OCI-LY7 (cell line): ENCODE results near the gene ISLR2. TPM values are rescaled to one million over a fixed set of nuclear protein-coding genes. Genes with fewer than 3 reads are reported as not detected.

Source experiments
- BruUV-seq: library from RNA; stranded (reverse); fragments of 400-500 nt; replicated peaks from 2 replicates; lab custom pipeline; 2021; lab: Mats Ljungman, UMichigan
- CTCF ChIA-PET: fragments of 300-600 bp; sonication (Branson Sonifier 250); formaldehyde crosslinking; loops from one replicate; lab custom pipeline; 2022; ENCODE audit warnings: antibody characterized with exemption; ENCODE audit not compliant: unreplicated experiment; lab: Charles Lee
- POLR2A ChIA-PET: fragments of 300-600 bp; sonication (Branson Sonifier 250); formaldehyde crosslinking; loops from one replicate; lab custom pipeline; 2022; ENCODE audit warnings: antibody characterized with exemption; lab: Charles Lee
- DNase-seq: peaks from one replicate; pipeline ENCODE4 v3.0.0-alpha.2; 2015; ENCODE audit warnings: low spot score
- H2AFZ ChIP-seq: fragments of 200-600 bp; sonication (generic), shearing (Covaris generic); 2 replicates; pipeline ENCODE4 v1.6.1; 2014; ENCODE audit warnings: mild to moderate bottlenecking, antibody characterized with exemption, low read length, moderate library complexity
- H3K27ac ChIP-seq: fragments of 200-600 bp; sonication (generic); 2 replicates; pipeline ENCODE4 v1.5.1; 2014; ENCODE audit warnings: mixed run types, low read depth, mild to moderate bottlenecking, moderate library complexity, low read length, inconsistent platforms; ENCODE audit not compliant: poor library complexity, severe bottlenecking
- H3K36me3 ChIP-seq: fragments of 200-600 bp; sonication (generic); 2 replicates; pipeline ENCODE4 v1.6.1; 2014; ENCODE audit warnings: mild to moderate bottlenecking, antibody characterized with exemption, low read length, moderate library complexity, mixed read lengths; ENCODE audit not compliant: insufficient read depth
- H3K4me1 ChIP-seq: fragments of 200-600 bp; sonication (generic); 2 replicates; pipeline ENCODE4 v1.5.1; 2014; ENCODE audit warnings: mild to moderate bottlenecking, low read length; ENCODE audit not compliant: insufficient read depth, poor library complexity, severe bottlenecking
- H3K4me2 ChIP-seq: fragments of 200-600 bp; sonication (generic); 2 replicates; pipeline ENCODE4 v1.6.1; 2014; ENCODE audit warnings: mild to moderate bottlenecking, low read length
- H3K4me3 ChIP-seq: fragments of 200-600 bp; sonication (generic); 2 replicates; pipeline ENCODE4 v1.5.1; 2014; ENCODE audit warnings: mild to moderate bottlenecking, low read depth, low read length; ENCODE audit not compliant: poor library complexity, severe bottlenecking
- H3K79me2 ChIP-seq: fragments of 200-600 bp; sonication (generic); 2 replicates; pipeline ENCODE4 v1.6.1; 2016; ENCODE audit warnings: low read depth, mild to moderate bottlenecking, low read length, moderate library complexity, mixed read lengths; ENCODE audit not compliant: insufficient read depth
- H3K9me2 ChIP-seq: fragments of 200-600 bp; sonication (generic); 2 replicates; pipeline ENCODE4 v1.6.1; 2016; ENCODE audit warnings: mild to moderate bottlenecking, low read length, mixed read lengths; ENCODE audit not compliant: insufficient read depth
- H3K9me3 ChIP-seq: fragments of 200-600 bp; sonication (generic); 2 replicates; pipeline ENCODE4 v1.6.1; 2014; ENCODE audit warnings: mild to moderate bottlenecking, mixed run types, low read length, mixed read lengths
- H4K20me1 ChIP-seq: fragments of 200-600 bp; sonication (generic); 2 replicates; pipeline ENCODE4 v1.6.1; 2014; ENCODE audit warnings: mild to moderate bottlenecking, antibody characterized with exemption, low read length, moderate library complexity, mixed read lengths; ENCODE audit not compliant: insufficient read depth
- EZH2phosphoT487 ChIP-seq: fragments of 200-600 bp; sonication (generic); IDR thresholded peaks from 2 replicates; pipeline ENCODE4 v1.6.1; 2018; ENCODE audit warnings: low read depth, borderline replicate concordance, mild to moderate bottlenecking, mixed run types, antibody characterized with exemption, low read length, moderate library complexity, mixed read lengths
- intact Hi-C: fragments of 100-400 bp; cut with micrococcal nuclease; formaldehyde crosslinking; loops from one replicate; pipeline ENCODE4 v1.10.0; 2022; ENCODE audit not compliant: unreplicated experiment
- total RNA-seq, 2 experiments: library from RNA; depleted of rRNA in 1 of 2; stranded (reverse); fragments of >200 nt in 1 of 2; shearing (Covaris generic) in 1 of 2; gene quantifications; 2 replicates each; pipeline ENCODE4 v1.2.3, GENCODE V29; 2014 to 2022
- TF ChIP-seq, protein P1 (sequence below): fragments of 200-600 bp; sonication (generic); conservative IDR thresholded peaks from 2 replicates; pipeline ENCODE4 v1.5.1; 2014; ENCODE audit warnings: mild to moderate bottlenecking, antibody characterized with exemption, low read length, moderate library complexity, mixed read lengths

The ISLR2 gene
- total RNA-seq, 2 experiments from 2014 or later = not detected

DNA sequence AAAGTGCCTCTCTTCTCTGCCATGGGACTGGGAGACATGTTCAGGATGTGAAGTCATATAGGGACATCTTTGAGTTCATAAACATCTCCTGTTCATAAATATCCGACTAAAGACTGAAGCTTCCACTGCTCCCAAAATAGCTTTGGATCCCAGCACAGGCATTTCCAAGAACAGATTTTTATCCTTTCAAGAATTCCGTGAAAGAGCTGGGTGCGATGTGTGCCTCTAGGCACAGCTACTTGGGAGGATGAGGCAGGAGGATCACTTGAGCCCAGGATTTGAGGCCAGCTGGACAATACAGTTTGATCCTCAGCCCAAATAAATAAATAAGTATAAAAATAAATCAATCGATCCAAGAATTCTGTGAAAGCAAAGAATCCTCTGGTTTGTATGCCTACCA lies 6.7 kb upstream of the ISLR2 start:
- H3K4me1 ChIP-seq = peaks cover 23% of the 10 kb centered on the region
- no TSS peak for BruUV-seq

DNA sequence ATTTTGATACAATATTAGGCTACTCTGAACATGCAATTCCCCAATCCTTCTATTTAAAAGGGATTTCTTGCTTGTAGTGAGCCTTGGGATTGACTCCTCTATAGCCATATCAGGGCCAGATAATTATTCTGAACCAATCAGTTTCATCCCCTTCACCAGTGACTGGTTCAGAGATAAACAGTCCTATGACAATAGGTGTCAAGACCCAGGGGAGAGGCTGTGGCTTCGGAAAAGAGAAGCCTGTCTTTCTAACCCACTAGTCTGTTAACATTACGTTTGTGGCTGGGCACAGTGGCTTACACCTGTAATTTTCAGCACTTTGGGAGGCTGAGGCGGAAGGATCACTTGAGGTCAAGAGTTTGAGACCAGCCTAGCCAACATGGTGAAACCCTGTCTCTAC lies 6.2 kb upstream of the ISLR2 start:
- no peak for TF ChIP-seq EZH2phosphoT487
- TF ChIP-seq, protein P1, sequence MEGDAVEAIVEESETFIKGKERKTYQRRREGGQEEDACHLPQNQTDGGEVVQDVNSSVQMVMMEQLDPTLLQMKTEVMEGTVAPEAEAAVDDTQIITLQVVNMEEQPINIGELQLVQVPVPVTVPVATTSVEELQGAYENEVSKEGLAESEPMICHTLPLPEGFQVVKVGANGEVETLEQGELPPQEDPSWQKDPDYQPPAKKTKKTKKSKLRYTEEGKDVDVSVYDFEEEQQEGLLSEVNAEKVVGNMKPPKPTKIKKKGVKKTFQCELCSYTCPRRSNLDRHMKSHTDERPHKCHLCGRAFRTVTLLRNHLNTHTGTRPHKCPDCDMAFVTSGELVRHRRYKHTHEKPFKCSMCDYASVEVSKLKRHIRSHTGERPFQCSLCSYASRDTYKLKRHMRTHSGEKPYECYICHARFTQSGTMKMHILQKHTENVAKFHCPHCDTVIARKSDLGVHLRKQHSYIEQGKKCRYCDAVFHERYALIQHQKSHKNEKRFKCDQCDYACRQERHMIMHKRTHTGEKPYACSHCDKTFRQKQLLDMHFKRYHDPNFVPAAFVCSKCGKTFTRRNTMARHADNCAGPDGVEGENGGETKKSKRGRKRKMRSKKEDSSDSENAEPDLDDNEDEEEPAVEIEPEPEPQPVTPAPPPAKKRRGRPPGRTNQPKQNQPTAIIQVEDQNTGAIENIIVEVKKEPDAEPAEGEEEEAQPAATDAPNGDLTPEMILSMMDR = no peak
- Histone ChIP-seq H2AFZ (no peak overlapping the region), H3K4me3 (no peak overlapping the region), H3K4me2 (peak overlapping the region; percentile 56; the same call in 1 of the 2 replicates), H3K27ac (no peak overlapping the region), H4K20me1 (no peaks in the 10 kb centered on the region), H3K9me2 (no peaks in the 10 kb centered on the region), H3K36me3 (no peaks in the 10 kb centered on the region), H3K4me1 (peaks cover 23% of the 10 kb centered on the region), H3K79me2 (no peaks in the 10 kb centered on the region), H3K9me3 (no peaks in the 10 kb centered on the region)
- intact Hi-C loops = loop anchor here (10.0 kb wide), 1 partner anchor 1151 kb away; no protein-coding TSS in a partner anchor
- ChIA-PET CTCF (no interaction called here), POLR2A (no interaction called here)
- DNase-seq = no peak
- BruUV-seq = no TSS peak

More for the DNA sequence above, 6.7 kb upstream of the ISLR2 start:
- Histone ChIP-seq H2AFZ (no peak overlapping the region; the same call in 1 of the 2 replicates), H3K9me2 (no peaks in the 10 kb centered on the region), H3K36me3 (no peaks in the 10 kb centered on the region), H3K79me2 (no peaks in the 10 kb centered on the region), H3K4me2 (peak overlapping the region; percentile 56), H3K9me3 (no peaks in the 10 kb centered on the region), H3K4me3 (peak overlapping the region; percentile 33), H4K20me1 (no peaks in the 10 kb centered on the region), H3K27ac (peak overlapping the region; percentile 78)
- CTCF ChIA-PET = no interaction called here
- intact Hi-C loops = loop anchor here (10.0 kb wide), 1 partner anchor 1151 kb away; no protein-coding TSS in a partner anchor
- TF ChIP-seq, protein P1 = no peak
- TF ChIP-seq EZH2phosphoT487 = no peak
- POLR2A ChIA-PET = no interaction called here
- DNase-seq = no peak

DNA sequence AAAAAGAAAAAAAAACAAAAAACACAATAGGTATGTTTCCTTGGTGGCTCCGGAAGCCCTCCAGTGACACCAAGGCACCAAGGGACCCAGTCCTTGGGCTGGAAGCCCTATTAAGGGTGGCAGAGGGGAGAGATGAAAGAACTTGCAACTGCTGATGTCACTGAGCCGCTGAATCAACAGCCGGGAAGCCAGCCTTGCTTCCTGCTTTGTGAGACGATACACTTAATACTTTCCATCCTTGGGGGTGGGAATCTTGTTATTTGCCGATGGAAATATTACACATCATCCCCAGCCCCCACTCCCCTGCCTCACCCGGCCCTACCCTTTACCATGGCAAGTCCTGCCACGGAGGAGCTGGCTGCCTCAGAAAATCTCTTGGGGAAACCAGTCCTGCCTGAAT lies 5.6 kb upstream of the ISLR2 start:
- no peak for DNase-seq
- Histone ChIP-seq H3K4me3 (no peak overlapping the region), H3K4me1 (peaks cover 23% of the 10 kb centered on the region), H3K36me3 (no peaks in the 10 kb centered on the region), H3K9me3 (no peaks in the 10 kb centered on the region), H2AFZ (no peak overlapping the region), H4K20me1 (no peaks in the 10 kb centered on the region), H3K27ac (no peak overlapping the region), H3K4me2 (no peak overlapping the region), H3K9me2 (no peaks in the 10 kb centered on the region), H3K79me2 (no peaks in the 10 kb centered on the region)
- ChIA-PET CTCF (no interaction called here), POLR2A (no interaction called here)
- TF ChIP-seq, protein P1 = no peak
- TF ChIP-seq EZH2phosphoT487 = no peak
- no TSS peak for BruUV-seq
- intact Hi-C loops = loop anchor here (10.0 kb wide), 1 partner anchor 1150 kb away; no protein-coding TSS in a partner anchor
